ENCODE data around the gene PLA2G4D.

DNA sequence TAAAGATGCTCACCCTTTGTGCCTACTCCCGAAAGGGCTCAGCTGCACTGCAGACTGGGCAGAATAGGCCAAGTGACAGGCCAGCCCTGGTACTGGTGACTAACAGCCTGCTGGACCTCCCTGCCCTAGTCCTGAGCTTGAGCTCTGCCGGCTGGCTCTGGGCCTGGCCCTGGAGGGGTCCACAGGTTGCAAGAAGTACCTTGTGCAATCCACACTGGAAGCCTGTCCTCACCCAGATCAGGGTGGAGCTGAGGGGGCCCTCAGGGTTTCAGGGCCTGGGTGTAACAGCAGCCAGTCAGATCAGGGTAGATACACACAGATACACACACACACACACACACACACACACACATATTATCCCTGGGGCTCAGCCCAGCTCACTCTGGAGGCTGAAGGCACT lies 27.3 kb upstream of the PLA2G4D start:
- TF ChIP-seq, protein P1, sequence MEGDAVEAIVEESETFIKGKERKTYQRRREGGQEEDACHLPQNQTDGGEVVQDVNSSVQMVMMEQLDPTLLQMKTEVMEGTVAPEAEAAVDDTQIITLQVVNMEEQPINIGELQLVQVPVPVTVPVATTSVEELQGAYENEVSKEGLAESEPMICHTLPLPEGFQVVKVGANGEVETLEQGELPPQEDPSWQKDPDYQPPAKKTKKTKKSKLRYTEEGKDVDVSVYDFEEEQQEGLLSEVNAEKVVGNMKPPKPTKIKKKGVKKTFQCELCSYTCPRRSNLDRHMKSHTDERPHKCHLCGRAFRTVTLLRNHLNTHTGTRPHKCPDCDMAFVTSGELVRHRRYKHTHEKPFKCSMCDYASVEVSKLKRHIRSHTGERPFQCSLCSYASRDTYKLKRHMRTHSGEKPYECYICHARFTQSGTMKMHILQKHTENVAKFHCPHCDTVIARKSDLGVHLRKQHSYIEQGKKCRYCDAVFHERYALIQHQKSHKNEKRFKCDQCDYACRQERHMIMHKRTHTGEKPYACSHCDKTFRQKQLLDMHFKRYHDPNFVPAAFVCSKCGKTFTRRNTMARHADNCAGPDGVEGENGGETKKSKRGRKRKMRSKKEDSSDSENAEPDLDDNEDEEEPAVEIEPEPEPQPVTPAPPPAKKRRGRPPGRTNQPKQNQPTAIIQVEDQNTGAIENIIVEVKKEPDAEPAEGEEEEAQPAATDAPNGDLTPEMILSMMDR (IDR thresholded peaks at IDR 0.05 in 2 of 3, conservative IDR thresholded peaks at IDR 0.05 in 1 of 3; ENCODE audit: control insufficient read depth in 2 of 3, extremely low read depth in 1 of 3, insufficient read depth in 1 of 3, low read depth in 3 of 3, low read length in 3 of 3): no peak
- TF ChIP-seq, protein P2, sequence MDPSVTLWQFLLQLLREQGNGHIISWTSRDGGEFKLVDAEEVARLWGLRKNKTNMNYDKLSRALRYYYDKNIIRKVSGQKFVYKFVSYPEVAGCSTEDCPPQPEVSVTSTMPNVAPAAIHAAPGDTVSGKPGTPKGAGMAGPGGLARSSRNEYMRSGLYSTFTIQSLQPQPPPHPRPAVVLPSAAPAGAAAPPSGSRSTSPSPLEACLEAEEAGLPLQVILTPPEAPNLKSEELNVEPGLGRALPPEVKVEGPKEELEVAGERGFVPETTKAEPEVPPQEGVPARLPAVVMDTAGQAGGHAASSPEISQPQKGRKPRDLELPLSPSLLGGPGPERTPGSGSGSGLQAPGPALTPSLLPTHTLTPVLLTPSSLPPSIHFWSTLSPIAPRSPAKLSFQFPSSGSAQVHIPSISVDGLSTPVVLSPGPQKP (IDR thresholded peaks at IDR 0.05; ENCODE audit: low read depth, low read length): no peak
- no peak for TF ChIP-seq RCOR1 (conservative IDR thresholded peaks at IDR 0.05; ENCODE audit: low read depth, low read length)

Data from GM12878 (cell line).